T-cell (primary cell): Measurements from ENCODE around the gene L3MBTL3. TPM values are rescaled to one million over a fixed set of nuclear protein-coding genes. Genes with fewer than 3 reads are reported as not detected.

Experiments
- ATAC-seq, 4 experiments: fragments of 200-7000 bp in 3 of 4; fragments of 150-1000 bp in 1 of 4; cut with Tn5 transposase; replicated peaks in 1 of 4; 1 replicate in 3 of 4; 2 replicates in 1 of 4; pipeline ENCODE4 v1.10.0; 2021; ENCODE audit warnings: moderate library complexity in 3 of 4, mild to moderate bottlenecking in 2 of 4, moderate number of reproducible peaks in 1 of 4
- CTCF ChIA-PET, 2 donors: fragments of 300-600 bp; sonication (Branson Sonifier 250); formaldehyde crosslinking; loops; one replicate each; lab custom pipeline; 2022; ENCODE audit warnings: antibody characterized with exemption in 2 of 2; lab: Charles Lee
- POLR2A ChIA-PET, 2 donors: fragments of 300-600 bp; sonication (Branson Sonifier 250); formaldehyde crosslinking; loops; one replicate each; lab custom pipeline; 2022; ENCODE audit warnings: antibody characterized with exemption in 2 of 2; lab: Charles Lee
- DNase-seq, 35 experiments: peaks; one replicate each; pipeline versions ENCODE4 v3.0.0 to v3.0.0-alpha.2; 2013 to 2023
- H3K27ac ChIP-seq: one replicate; pipeline ENCODE4 v1.5.1; 2013; ENCODE audit warnings: low read length
- H3K27me3 ChIP-seq, 2 experiments: replicated peaks in 1 of 2; 1 replicate in 1 of 2; 2 replicates in 1 of 2; pipeline versions ENCODE4 v1.6.1 to v1.7.0; 2013; ENCODE audit warnings: low read length in 1 of 2, mixed read lengths in 1 of 2; ENCODE audit not compliant: control insufficient read depth in 2 of 2, insufficient read depth in 2 of 2; ENCODE audit errors: extremely low read depth in 1 of 2
- H3K36me3 ChIP-seq, 2 donors: 1 replicate in 1 of 2; 2 replicates in 1 of 2; pipeline versions ENCODE4 v1.6.1 to v1.7.0; 2013; ENCODE audit warnings: low read length in 1 of 2; ENCODE audit not compliant: control insufficient read depth in 2 of 2, insufficient read depth in 1 of 2; ENCODE audit errors: extremely low read depth in 1 of 2
- H3K4me1 ChIP-seq, 2 experiments: 1 replicate in 1 of 2; 2 replicates in 1 of 2; pipeline versions ENCODE4 v1.6.1 to v1.7.0; 2013; ENCODE audit warnings: low read length in 2 of 2, mixed read lengths in 1 of 2; ENCODE audit not compliant: insufficient read depth in 2 of 2, control insufficient read depth in 1 of 2; ENCODE audit errors: extremely low read depth in 1 of 2
- H3K4me3 ChIP-seq, 2 donors: 1 replicate in 1 of 2; 2 replicates in 1 of 2; pipeline versions ENCODE4 v1.5.1 to v1.7.0; 2013; ENCODE audit warnings: mild to moderate bottlenecking in 2 of 2, low read length in 1 of 2, moderate library complexity in 1 of 2; ENCODE audit not compliant: control insufficient read depth in 1 of 2; ENCODE audit errors: extremely low read depth in 1 of 2
- H3K9me3 ChIP-seq: 2 replicates; pipeline ENCODE4 v1.7.0; 2013
- H3K27ac Mint-ChIP-seq, 2 donors: one replicate each; pipeline ENCODE4 v1.8.0; 2020 to 2021; ENCODE audit warnings: mild to moderate bottlenecking in 2 of 2, mixed read lengths in 2 of 2
- H3K27me3 Mint-ChIP-seq, 2 donors: one replicate each; pipeline ENCODE4 v1.8.0; 2021 to 2022; ENCODE audit warnings: mixed read lengths in 2 of 2
- H3K36me3 Mint-ChIP-seq: one replicate; pipeline ENCODE4 v1.8.0; 2021; ENCODE audit warnings: mixed read lengths
- H3K4me1 Mint-ChIP-seq, 3 donors: one replicate each; pipeline ENCODE4 v1.8.0; 2020 to 2022; ENCODE audit warnings: mixed read lengths in 3 of 3, mild to moderate bottlenecking in 1 of 3
- H3K4me3 Mint-ChIP-seq, 3 donors: one replicate each; pipeline ENCODE4 v1.8.0; 2020 to 2022; ENCODE audit warnings: mild to moderate bottlenecking in 3 of 3, mixed read lengths in 3 of 3, moderate library complexity in 3 of 3
- H3K9me3 Mint-ChIP-seq, 3 donors: one replicate each; pipeline ENCODE4 v1.8.0; 2020 to 2022; ENCODE audit warnings: mixed read lengths in 3 of 3
- WGBS: methylation state at CpG from one replicate; pipeline ENCODE4 v1.1.5; 2013; ENCODE audit warnings: missing lambda C conversion rate; ENCODE audit not compliant: insufficient coverage; 5-methylcytosine and 5-hydroxymethylcytosine counted together
- total RNA-seq, 35 experiments: library from RNA in 6 of 35; stranded (reverse) in 6 of 35; fragments of 120-200 nt in 1 of 35; gene quantifications; one replicate each; pipeline versions ENCODE4 v1.2.1 to v1.2.4 and lab custom pipeline; 2013 to 2026

L3MBTL3 gene
- total RNA-seq, 5 donors from 2014 or later (not counting 1 experiment from before 2014, with no cell fraction given): 22.5 to 52.8 (median 30.4) TPM

GRCh38 chr6:130070326-130070725 is 51.9 kb downstream of the L3MBTL3 start:
- no peaks in the 10 kb centered on the region for H3K4me1 ChIP-seq
- H3K27ac Mint-ChIP-seq: peak overlapping the region; percentile 63 to 68
- no peak overlapping the region for H3K27ac ChIP-seq
- DNase-seq: no peak
- no peaks in the 10 kb centered on the region for H3K27me3 ChIP-seq
- H3K4me3 Mint-ChIP-seq: no peak overlapping the region
- peaks cover 8 to 19% (median 17%) of the 10 kb centered on the region in 3 donors for H3K4me1 Mint-ChIP-seq
- ATAC-seq: no peak
- WGBS: 80% methylated on average over 1 of the region's 2 CpGs
- ChIA-PET CTCF (interaction anchor here (0.6 to 1.0 kb wide), 3 partner anchors 17 to 212 kb away, joined by 3 to 9 read pairs (median 5); no protein-coding TSS in a partner anchor), POLR2A (interaction anchor here in 1 of 2 donors (0.6 kb wide), 1 partner anchor 32 kb away, joined by 8 read pairs; no protein-coding TSS in a partner anchor)
- H3K4me3 ChIP-seq: no peak overlapping the region
- H3K36me3 Mint-ChIP-seq: peaks cover 52% of the 10 kb centered on the region
- no peaks in the 10 kb centered on the region for H3K27me3 Mint-ChIP-seq
- H3K36me3 ChIP-seq: peaks cover 0 to 27% of the 10 kb centered on the region in 2 donors
- H3K9me3 Mint-ChIP-seq: no peaks in the 10 kb centered on the region
- no peaks in the 10 kb centered on the region for H3K9me3 ChIP-seq

- CTCF ChIA-PET: interaction anchor here (0.6 to 1.0 kb wide), 3 partner anchors 17 to 212 kb away, joined by 3 to 9 read pairs (median 5); no protein-coding TSS in a partner anchor
- peak overlapping the region; percentile 67 to 68 for H3K27ac Mint-ChIP-seq
- no peaks in the 10 kb centered on the region for H3K9me3 Mint-ChIP-seq
- DNase-seq (no peak), ATAC-seq (no peak)
- H3K36me3 Mint-ChIP-seq: peaks cover 55% of the 10 kb centered on the region
- Histone ChIP-seq H3K36me3 (peaks cover 0 to 24% of the 10 kb centered on the region in 2 donors), H3K4me1 (no peaks in the 10 kb centered on the region), H3K27ac (no peak overlapping the region), H3K9me3 (no peaks in the 10 kb centered on the region), H3K27me3 (no peaks in the 10 kb centered on the region), H3K4me3 (no peak overlapping the region)
- POLR2A ChIA-PET: interaction anchor here in 1 of 2 donors (0.6 kb wide), 1 partner anchor 31 kb away, joined by 8 read pairs; no protein-coding TSS in a partner anchor
- no peak overlapping the region for H3K4me3 Mint-ChIP-seq
- peaks cover 13 to 24% (median 21%) of the 10 kb centered on the region in 3 donors for H3K4me1 Mint-ChIP-seq
- no peaks in the 10 kb centered on the region for H3K27me3 Mint-ChIP-seq
- no CpG with 5 or more reads among the region's 6 CpGs for WGBS
Measured at GRCh38 chr6:130070792-130071191, 52.4 kb downstream of the L3MBTL3 start.

DNA sequence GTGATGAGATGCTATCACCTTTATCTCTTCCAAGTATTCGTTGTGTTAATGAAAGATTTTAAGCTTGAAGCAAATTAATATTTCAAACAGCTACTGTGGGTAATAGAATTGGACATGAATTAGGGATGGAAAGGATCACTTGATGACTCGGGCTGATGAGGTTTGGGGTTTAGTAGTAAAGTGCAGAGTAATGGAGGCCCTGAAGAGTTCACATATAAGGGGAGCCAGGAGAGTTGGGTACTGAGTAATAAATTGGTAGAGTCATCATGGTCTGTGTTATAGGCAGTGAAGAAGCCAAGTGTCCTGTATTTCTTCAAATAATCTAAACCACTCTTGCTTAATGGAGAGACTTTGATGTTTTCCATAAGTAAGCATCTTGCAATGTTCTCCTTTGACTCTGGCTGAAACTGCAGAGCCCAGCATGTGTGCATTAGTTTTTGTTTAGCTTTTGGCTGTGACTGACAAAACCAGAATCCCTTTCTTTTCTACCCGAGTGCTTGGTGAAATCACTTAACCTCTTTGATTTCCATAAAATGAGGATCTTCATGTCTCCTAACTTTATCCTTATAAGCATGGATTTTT is 57.6 kb downstream of the L3MBTL3 start:
- CTCF ChIA-PET: interaction anchor here (1.1 to 4.2 kb wide), 3 partner anchors 206 to 761 kb away, joined by 3 to 15 read pairs (median 3); no protein-coding TSS in a partner anchor
- ATAC-seq (no peak), DNase-seq (no peak)
- no peak overlapping the region for H3K4me3 ChIP-seq
- H3K27me3 ChIP-seq: no peaks in the 10 kb centered on the region
- no peaks in the 10 kb centered on the region for H3K4me1 ChIP-seq
- WGBS: 100% methylated on average over 1 of the region's 3 CpGs
- H3K9me3 ChIP-seq: no peaks in the 10 kb centered on the region
- H3K27ac Mint-ChIP-seq: peak overlapping the region in 1 of 2 donors; percentile 17
- H3K27ac ChIP-seq: no peak overlapping the region
- H3K4me1 Mint-ChIP-seq: peaks cover 13 to 20% (median 19%) of the 10 kb centered on the region in 3 donors
- H3K36me3 Mint-ChIP-seq: peaks cover 49% of the 10 kb centered on the region
- H3K9me3 Mint-ChIP-seq: no peaks in the 10 kb centered on the region
- peaks cover 3 to 23% of the 10 kb centered on the region in 2 donors for H3K36me3 ChIP-seq
- POLR2A ChIA-PET: no interaction called here
- no peaks in the 10 kb centered on the region for H3K27me3 Mint-ChIP-seq
- H3K4me3 Mint-ChIP-seq: no peak overlapping the region

- H3K4me1 Mint-ChIP-seq: peaks cover 13 to 20% (median 19%) of the 10 kb centered on the region in 3 donors
- peaks cover 53% of the 10 kb centered on the region for H3K36me3 Mint-ChIP-seq
- ChIA-PET CTCF (interaction anchor here (0.5 to 4.2 kb wide), 3 partner anchors 206 to 216 kb away, joined by 3 to 15 read pairs (median 3); no protein-coding TSS in a partner anchor), POLR2A (no interaction called here)
- Histone ChIP-seq H3K9me3 (no peaks in the 10 kb centered on the region), H3K4me3 (no peak overlapping the region), H3K27me3 (no peaks in the 10 kb centered on the region), H3K36me3 (peaks cover 3 to 23% of the 10 kb centered on the region in 2 donors), H3K27ac (no peak overlapping the region), H3K4me1 (no peaks in the 10 kb centered on the region)
- no peaks in the 10 kb centered on the region for H3K9me3 Mint-ChIP-seq
- H3K27ac Mint-ChIP-seq: peak overlapping the region in 1 of 2 donors; percentile 17
- no peaks in the 10 kb centered on the region for H3K27me3 Mint-ChIP-seq
- peak in 1 of 35 experiments; percentile 33 for DNase-seq
- H3K4me3 Mint-ChIP-seq: no peak overlapping the region
- ATAC-seq: peak in 2 of 4 experiments; percentile 37 to 39
- no CpG with 5 or more reads among the region's 2 CpGs for WGBS
Measured at GRCh38 chr6:130076512-130076911, 58.1 kb downstream of the L3MBTL3 start.

DNA sequence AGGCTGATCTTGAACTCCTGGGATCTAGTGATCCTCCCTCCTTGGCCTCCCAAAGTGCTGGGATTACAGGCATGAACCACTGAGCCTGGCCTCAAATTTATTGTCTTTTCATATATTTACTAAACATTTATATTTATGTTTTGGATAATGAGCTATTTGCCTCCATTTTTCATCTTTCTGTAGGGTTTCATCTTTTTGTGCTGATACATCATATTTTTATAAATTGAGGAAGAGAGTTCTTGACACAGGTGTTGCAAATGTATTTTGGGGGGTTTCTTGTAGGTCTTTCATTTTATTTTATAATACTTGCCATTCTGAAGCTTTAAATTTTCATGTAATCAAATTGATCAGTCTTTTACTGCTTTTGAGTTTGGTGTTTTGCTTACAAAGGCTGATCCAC is 72.4 kb downstream of the L3MBTL3 start:
- Mint-ChIP-seq H3K36me3 (peaks cover 72% of the 10 kb centered on the region), H3K27me3 (no peaks in the 10 kb centered on the region), H3K4me1 (peaks cover 16 to 34% (median 18%) of the 10 kb centered on the region in 3 donors), H3K27ac (no peak overlapping the region), H3K9me3 (no peaks in the 10 kb centered on the region), H3K4me3 (no peak overlapping the region)
- Histone ChIP-seq H3K4me1 (peaks cover 0 to 8% of the 10 kb centered on the region in 2 experiments), H3K27ac (no peak overlapping the region), H3K27me3 (no peaks in the 10 kb centered on the region), H3K9me3 (no peaks in the 10 kb centered on the region), H3K36me3 (peaks cover 0 to 24% of the 10 kb centered on the region in 2 donors), H3K4me3 (no peak overlapping the region)
- ATAC-seq (no peak), DNase-seq (no peak)
- CTCF ChIA-PET: interaction anchor here (0.6 to 0.9 kb wide), 2 partner anchors 10 to 34 kb away, joined by 3 to 4 read pairs; no protein-coding TSS in a partner anchor
- POLR2A ChIA-PET: interaction anchor here in 1 of 2 donors (0.8 kb wide), 1 partner anchor 41 kb away, joined by 5 read pairs; no protein-coding TSS in a partner anchor

DNA sequence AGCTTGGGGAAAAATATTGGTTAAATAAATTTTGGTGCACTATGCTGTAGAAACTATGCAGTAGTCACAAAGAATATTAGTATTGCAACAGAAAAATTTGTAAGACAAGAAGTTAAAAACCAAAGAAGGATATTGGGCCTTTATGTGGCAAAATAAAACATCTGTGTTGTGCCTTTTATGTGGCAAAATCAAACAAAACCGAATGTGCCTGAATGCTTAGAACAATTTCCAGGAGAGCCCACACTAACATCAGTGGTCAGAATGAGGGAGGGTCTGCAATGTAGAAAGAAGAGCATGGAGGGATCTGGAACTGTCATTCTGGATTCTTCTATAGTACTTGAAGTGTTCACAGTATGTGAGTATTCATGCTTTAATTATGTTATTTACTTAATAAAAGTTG is 75.2 kb downstream of the L3MBTL3 start:
- peaks cover 16 to 25% (median 20%) of the 10 kb centered on the region in 3 donors for H3K4me1 Mint-ChIP-seq
- Histone ChIP-seq H3K27ac (no peak overlapping the region), H3K27me3 (no peaks in the 10 kb centered on the region), H3K4me1 (peaks cover 0 to 8% of the 10 kb centered on the region in 2 experiments), H3K36me3 (peaks cover 0 to 32% of the 10 kb centered on the region in 2 donors), H3K9me3 (no peaks in the 10 kb centered on the region), H3K4me3 (no peak overlapping the region)
- no peak overlapping the region for H3K27ac Mint-ChIP-seq
- ATAC-seq (no peak), DNase-seq (no peak)
- no CpG with 5 or more reads among the region's 1 CpG for WGBS
- H3K9me3 Mint-ChIP-seq: no peaks in the 10 kb centered on the region
- POLR2A ChIA-PET: no interaction called here
- H3K4me3 Mint-ChIP-seq: no peak overlapping the region
- CTCF ChIA-PET: interaction anchor here in 1 of 2 donors (0.6 kb wide), 1 partner anchor 199 kb away, joined by 4 read pairs; no protein-coding TSS in a partner anchor
- H3K27me3 Mint-ChIP-seq: no peaks in the 10 kb centered on the region
- H3K36me3 Mint-ChIP-seq: peaks cover 79% of the 10 kb centered on the region
